GM12878 (cell line): ENCODE measurements around the gene BAIAP2L1. TPM values are rescaled to one million over a fixed set of nuclear protein-coding genes. Genes with fewer than 3 reads are reported as not detected.
A peak's percentile ranks its signal among the peaks of the same experiment; 100 is the strongest.

Source experiments
- ATAC-seq: fragments of 200-7000 bp; cut with Tn5 transposase; 3 replicates; pipeline ENCODE4 v1.9.1; 2020; ENCODE audit warnings: mild to moderate bottlenecking, moderate library complexity
- BruUV-seq: library from RNA; stranded (reverse); fragments of 400-500 nt; replicated peaks from 2 replicates; lab custom pipeline; 2021; lab: Mats Ljungman, UMichigan
- CTCF ChIA-PET: fragments of 300-600 bp; sonication (Branson Sonifier 250); formaldehyde crosslinking; extraction: SDS; loops from one replicate; lab custom pipeline; 2021; ENCODE audit warnings: inconsistent platforms; lab: Yijun Ruan, JAX
- POLR2A ChIA-PET: fragments of 350-600 bp; formaldehyde crosslinking; extraction: SDS; loops from one replicate; lab custom pipeline; 2021; ENCODE audit warnings: inconsistent platforms; lab: Charles Lee
- RAD21 ChIA-PET: fragments of 300-600 bp; sonication (Branson Sonifier 250); formaldehyde crosslinking; loops from one replicate; lab custom pipeline; 2023; ENCODE audit warnings: antibody characterized with exemption; ENCODE audit not compliant: unreplicated experiment; lab: Charles Lee
- SMC1A ChIA-PET: fragments of 300-600 bp; sonication (Branson Sonifier 250); formaldehyde crosslinking; loops from one replicate; lab custom pipeline; 2023; ENCODE audit not compliant: unreplicated experiment, uncharacterized antibody; lab: Charles Lee
- DNase-seq: peaks from one replicate; pipeline ENCODE4 v3.0.0-alpha.2; 2011; ENCODE audit warnings: low read depth, low spot score
- FAIRE-seq: peaks from 3 replicates; lab custom pipeline; 2011; peaks lifted over from hg19 to GRCh38; lab: Jason Lieb, UNC
- H2AFZ ChIP-seq: 2 replicates; pipeline ENCODE4 v1.6.0; 2011; ENCODE audit warnings: low read depth, low read length, control low read depth; ENCODE audit not compliant: control insufficient read depth
- H3K27ac ChIP-seq: 2 replicates; pipeline ENCODE4 v1.5.1; 2011; ENCODE audit warnings: control low read depth; ENCODE audit not compliant: control insufficient read depth, insufficient read depth
- H3K27me3 ChIP-seq, 2 experiments: replicated peaks in 1 of 2; 2 replicates each; pipeline versions ENCODE4 v1.6.0 to v1.6.1; 2011; ENCODE audit warnings: low read length in 1 of 2; ENCODE audit not compliant: control insufficient read depth in 2 of 2, insufficient read depth in 2 of 2
- H3K36me3 ChIP-seq, 2 experiments: 2 replicates each; pipeline ENCODE4 v1.5.1; 2011; ENCODE audit warnings: low read length in 1 of 2; ENCODE audit not compliant: control insufficient read depth in 2 of 2, insufficient read depth in 2 of 2
- H3K4me1 ChIP-seq: 2 replicates; pipeline ENCODE4 v1.6.1; 2011; ENCODE audit warnings: mild to moderate bottlenecking, low read length, moderate library complexity, mixed read lengths; ENCODE audit not compliant: control insufficient read depth, insufficient read depth
- H3K4me2 ChIP-seq: 2 replicates; pipeline ENCODE4 v1.6.0; 2011; ENCODE audit warnings: control low read depth; ENCODE audit not compliant: control insufficient read depth, insufficient read depth
- H3K4me3 ChIP-seq: fragments of 200-600 bp; sonication (generic); 2 replicates; pipeline ENCODE4 v1.5.1; 2016
- H3K79me2 ChIP-seq: 2 replicates; pipeline ENCODE4 v1.6.0; 2011; ENCODE audit warnings: low read length; ENCODE audit not compliant: control insufficient read depth, insufficient read depth
- H3K9ac ChIP-seq: 2 replicates; pipeline ENCODE4 v1.8.0; 2011; ENCODE audit warnings: low read length, control low read depth, mixed read lengths; ENCODE audit not compliant: control insufficient read depth, insufficient read depth
- H3K9me3 ChIP-seq: replicated peaks from 3 replicates; pipeline ENCODE4 v1.5.1; 2011; ENCODE audit warnings: mild to moderate bottlenecking, low read length; ENCODE audit not compliant: control insufficient read depth, insufficient read depth
- H4K20me1 ChIP-seq: 2 replicates; pipeline ENCODE4 v1.6.0; 2011; ENCODE audit not compliant: control insufficient read depth, insufficient read depth
- BMI1 ChIP-seq: fragments of 450-650 bp; IDR thresholded peaks from 2 replicates; pipeline ENCODE4 v1.6.1; 2016; ENCODE audit warnings: mild to moderate bottlenecking, moderate library complexity, borderline replicate concordance
- CEBPB ChIP-seq, 2 experiments: fragments of 150-350 bp in 1 of 2; IDR thresholded peaks; 2 replicates each; pipeline ENCODE4 v1.6.1; 2012 to 2014; ENCODE audit warnings: low read depth in 2 of 2, low read length in 2 of 2, borderline replicate concordance in 1 of 2, inconsistent platforms in 1 of 2
- CHD4 ChIP-seq: fragments of 200-600 bp; sonication (generic); IDR thresholded peaks from 2 replicates; pipeline ENCODE4 v1.6.1; 2016; ENCODE audit warnings: mild to moderate bottlenecking
- CREM ChIP-seq: IDR thresholded peaks from 2 replicates; pipeline ENCODE4 v1.6.1; 2014; ENCODE audit warnings: antibody characterized with exemption, low read depth
- DPF2 ChIP-seq: fragments of 450-650 bp; IDR thresholded peaks from 2 replicates; pipeline ENCODE4 v1.6.1; 2017; ENCODE audit warnings: mild to moderate bottlenecking
- JUND ChIP-seq: IDR thresholded peaks from 2 replicates; pipeline ENCODE4 v1.6.1; 2012; ENCODE audit warnings: low read depth, mild to moderate bottlenecking, low read length, improper control_type of control experiment, moderate library complexity
- MTA3 ChIP-seq: IDR thresholded peaks from 2 replicates; pipeline ENCODE4 v1.6.1; 2012; ENCODE audit warnings: low read length, inconsistent platforms, borderline replicate concordance
- NR2C2 ChIP-seq: IDR thresholded peaks from 2 replicates; pipeline ENCODE4 v1.6.1; 2011; ENCODE audit warnings: borderline replicate concordance, low read depth; ENCODE audit not compliant: control insufficient read depth, insufficient read length
- NR2F1 ChIP-seq: fragments of 450-650 bp; conservative IDR thresholded peaks from 2 replicates; pipeline ENCODE4 v1.6.1; 2017; ENCODE audit warnings: mild to moderate bottlenecking
- PAX5 ChIP-seq: IDR thresholded peaks from 2 replicates; pipeline ENCODE4 v1.6.1; 2011; ENCODE audit warnings: low read depth, low read length, borderline replicate concordance
- RAD51 ChIP-seq: fragments of 450-650 bp; IDR thresholded peaks from 2 replicates; pipeline ENCODE4 v1.6.1; 2016; ENCODE audit warnings: moderate library complexity, mild to moderate bottlenecking, inconsistent platforms
- SMAD1 ChIP-seq: fragments of 450-650 bp; IDR thresholded peaks from 2 replicates; pipeline ENCODE4 v1.6.1; 2018; ENCODE audit warnings: mild to moderate bottlenecking, low read depth; ENCODE audit not compliant: partially characterized antibody
- TARDBP ChIP-seq: IDR thresholded peaks from 2 replicates; pipeline ENCODE4 v1.6.1; 2016; ENCODE audit warnings: borderline replicate concordance
- TCF12 ChIP-seq: IDR thresholded peaks from 2 replicates; pipeline ENCODE4 v1.6.1; 2011; ENCODE audit warnings: low read depth, mild to moderate bottlenecking, low read length
- ZNF217 ChIP-seq: fragments of 450-650 bp; IDR thresholded peaks from 2 replicates; pipeline ENCODE4 v1.6.1; 2017; ENCODE audit warnings: antibody characterized with exemption, mild to moderate bottlenecking
- WGBS: methylation state at CpG from one replicate; pipeline ENCODE4 v1.1.6; 2016; ENCODE audit warnings: low lambda C conversion rate; ENCODE audit not compliant: insufficient replicate concordance, insufficient coverage; ENCODE audit errors: missing lambda C conversion rate; 5-methylcytosine and 5-hydroxymethylcytosine counted together
- in situ Hi-C: fragments of 300-500 bp; cut with MboI; formaldehyde crosslinking; loops from 9 replicates; pipeline ENCODE4 v1.14.3; 2018; ENCODE audit warnings: mixed read lengths
- intact Hi-C: fragments of 100-400 bp; cut with micrococcal nuclease; formaldehyde crosslinking; loops from one replicate; pipeline ENCODE4 v1.14.2; 2022; ENCODE audit not compliant: unreplicated experiment
- polyA plus RNA-seq, 11 experiments: library from polyadenylated mRNA; depleted of rRNA in 4 of 11; unstranded in 6 of 11; stranded (reverse) in 5 of 11; fragments of >200 nt; fragmentation: Nextera tagmentation in 4 of 11; fragmentation: Illumina TruSeq in 1 of 11; extraction: Ambion mirVana in 4 of 11; extraction: Trizol in 1 of 11; gene quantifications; 1 replicate in 1 of 11; 2 replicates in 10 of 11; pipeline versions ENCODE4 v1.2.1 to v1.2.3, GENCODE V29; 2011 to 2016; ENCODE audit warnings: inconsistent platforms in 2 of 11, missing spikeins in 2 of 11, low read depth in 1 of 11
- total RNA-seq, 4 experiments: library from RNA; depleted of rRNA in 3 of 4; stranded (reverse); fragments of >200 nt in 3 of 4; fragmentation: Illumina TruSeq in 1 of 4; extraction: Trizol in 1 of 4; gene quantifications; 2 replicates each; pipeline versions ENCODE4 v1.2.1 to v1.2.3, GENCODE V29; 2013 to 2021
- TF ChIP-seq, protein P1 (sequence below): fragments of 450-650 bp; IDR thresholded peaks from 2 replicates; pipeline ENCODE4 v1.6.1; 2017; ENCODE audit warnings: borderline replicate concordance

BAIAP2L1 gene
- total and polyA plus RNA-seq, 10 of the 15 experiments (the other 5 are each of a cell fraction or from before 2014, with no cell fraction given) = 8.9 to 60.2 (median 35.7) TPM

DNA sequence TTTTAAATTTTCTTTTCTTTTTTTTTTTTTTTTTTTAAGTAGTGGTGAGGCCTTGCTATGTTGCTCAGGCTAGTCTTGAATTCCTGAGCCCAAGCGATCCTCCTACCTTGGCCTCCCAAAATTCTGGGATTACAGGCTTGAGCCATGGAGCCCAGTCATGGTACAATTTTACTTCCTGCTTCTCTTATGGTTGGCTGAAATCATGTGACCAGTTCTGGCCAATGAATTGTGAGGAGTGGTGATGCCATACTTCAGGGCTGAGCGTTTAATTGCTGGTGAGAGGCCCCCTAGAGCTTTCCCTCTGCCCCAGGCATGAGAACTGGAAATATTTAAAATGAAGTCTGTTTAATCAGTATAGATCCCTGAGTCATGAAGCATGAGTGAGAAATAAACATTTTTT, 22.2 kb upstream of the BAIAP2L1 start:
- CTCF ChIA-PET = interaction anchor here (2.8 to 6.3 kb wide), 2 partner anchors 323 to 418 kb away, joined by 23 to 58 read pairs; no protein-coding TSS in a partner anchor

More for the DNA sequence above, 22.2 kb upstream of the BAIAP2L1 start:
- ChIA-PET RAD21 (interaction anchor here (3.3 kb wide), 1 partner anchor 418 kb away, joined by 11 read pairs; no protein-coding TSS in a partner anchor), SMC1A (interaction anchor here (1.0 to 1.1 kb wide), 2 partner anchors 323 to 410 kb away, joined by 3 to 4 read pairs; no protein-coding TSS in a partner anchor)
- FAIRE-seq = no peak
- Histone ChIP-seq H3K79me2 (no peaks in the 10 kb centered on the region), H3K27me3 (0 out of 4 replicates have a peak, but pooled peaks cover 0 to 3% of the 10 kb centered on the region in 2 experiments), H3K27ac (no peak overlapping the region), H3K4me1 (no peaks in the 10 kb centered on the region), H2AFZ (no peak overlapping the region), H4K20me1 (no peaks in the 10 kb centered on the region)
- in situ Hi-C loops = no loop called here
- intact Hi-C loops = no loop called here
- WGBS = 58% methylated on average over 2 of the region's 2 CpGs
- DNase-seq = no peak
- TF ChIP-seq CREM = no peak
- no peak for TF ChIP-seq SMAD1
- no peak for TF ChIP-seq TARDBP
- TF ChIP-seq JUND = no peak
- TF ChIP-seq, protein P1, sequence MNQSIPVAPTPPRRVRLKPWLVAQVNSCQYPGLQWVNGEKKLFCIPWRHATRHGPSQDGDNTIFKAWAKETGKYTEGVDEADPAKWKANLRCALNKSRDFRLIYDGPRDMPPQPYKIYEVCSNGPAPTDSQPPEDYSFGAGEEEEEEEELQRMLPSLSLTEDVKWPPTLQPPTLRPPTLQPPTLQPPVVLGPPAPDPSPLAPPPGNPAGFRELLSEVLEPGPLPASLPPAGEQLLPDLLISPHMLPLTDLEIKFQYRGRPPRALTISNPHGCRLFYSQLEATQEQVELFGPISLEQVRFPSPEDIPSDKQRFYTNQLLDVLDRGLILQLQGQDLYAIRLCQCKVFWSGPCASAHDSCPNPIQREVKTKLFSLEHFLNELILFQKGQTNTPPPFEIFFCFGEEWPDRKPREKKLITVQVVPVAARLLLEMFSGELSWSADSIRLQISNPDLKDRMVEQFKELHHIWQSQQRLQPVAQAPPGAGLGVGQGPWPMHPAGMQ = no peak
- TF ChIP-seq PAX5 = no peak
- no peak for TF ChIP-seq NR2F1
- no peak for TF ChIP-seq CEBPB (IDR thresholded peaks at IDR 0.05; ENCODE audit: borderline replicate concordance in 1 of 2, low read depth in 2 of 2, low read length in 2 of 2)
- TF ChIP-seq CHD4 = no peak
- no peak for TF ChIP-seq MTA3
- no peak for TF ChIP-seq TCF12
- no peak for TF ChIP-seq RAD51
- no peak for TF ChIP-seq DPF2
- no peak for TF ChIP-seq BMI1
- no peak for TF ChIP-seq NR2C2
- no peak for TF ChIP-seq ZNF217
- TF ChIP-seq, all 136 proteins: peak for 0
- no peaks in the 10 kb centered on the region for H3K36me3 ChIP-seq
- ATAC-seq = peak; percentile 65
- no TSS peak for BruUV-seq
- no peak overlapping the region for H3K9ac ChIP-seq
- POLR2A ChIA-PET = no interaction called here
- H3K4me2 ChIP-seq = no peak overlapping the region
- H3K4me3 ChIP-seq = no peak overlapping the region
- H3K9me3 ChIP-seq = no peaks in the 10 kb centered on the region
